OCI-LY1 (cell line): ENCODE data around the gene NEUROG2.
A peak's percentile ranks its signal among the peaks of the same experiment; 100 is the strongest.

Experiments used
- H2AFZ ChIP-seq: fragments of 200-600 bp; sonication (generic), shearing (Covaris generic); 2 replicates; pipeline ENCODE4 v1.6.0; 2014; ENCODE audit warnings: antibody characterized with exemption, mild to moderate bottlenecking, low read length
- H3F3A ChIP-seq: fragments of 200-600 bp; sonication (generic), shearing (Covaris generic); 2 replicates; pipeline ENCODE4 v1.6.0; 2014; ENCODE audit warnings: mild to moderate bottlenecking, antibody characterized with exemption, low read length, moderate library complexity; ENCODE audit not compliant: insufficient read depth
- H3K27ac ChIP-seq: fragments of 200-600 bp; sonication (generic); 2 replicates; pipeline ENCODE4 v1.5.1; 2014; ENCODE audit warnings: low read length, mixed run types, mild to moderate bottlenecking, low read depth; ENCODE audit not compliant: poor library complexity, severe bottlenecking
- H3K27me3 ChIP-seq: fragments of 200-600 bp; sonication (generic); 2 replicates; pipeline ENCODE4 v1.6.0; 2014; ENCODE audit warnings: antibody characterized with exemption, mild to moderate bottlenecking, low read length, moderate library complexity; ENCODE audit not compliant: insufficient read depth
- H3K36me3 ChIP-seq: fragments of 200-600 bp; sonication (generic); 2 replicates; pipeline ENCODE4 v1.6.1; 2014; ENCODE audit warnings: mild to moderate bottlenecking, antibody characterized with exemption, low read length, moderate library complexity, mixed read lengths; ENCODE audit not compliant: insufficient read depth
- H3K4me1 ChIP-seq: fragments of 200-600 bp; sonication (generic); 2 replicates; pipeline ENCODE4 v1.5.1; 2014; ENCODE audit warnings: mild to moderate bottlenecking, low read length, moderate library complexity; ENCODE audit not compliant: insufficient read depth, severe bottlenecking
- H3K4me2 ChIP-seq: fragments of 200-600 bp; sonication (generic), shearing (Covaris generic); 2 replicates; pipeline ENCODE4 v1.6.1; 2014; ENCODE audit warnings: low read length
- H3K4me3 ChIP-seq: fragments of 200-600 bp; sonication (generic); 2 replicates; pipeline ENCODE4 v1.5.1; 2014; ENCODE audit warnings: low read length, low read depth, mild to moderate bottlenecking, mixed read lengths; ENCODE audit not compliant: poor library complexity, severe bottlenecking
- H3K79me2 ChIP-seq: fragments of 200-600 bp; shearing (Covaris generic); 2 replicates; pipeline ENCODE4 v1.6.1; 2016; ENCODE audit warnings: mixed run types, low read length, mixed read lengths; ENCODE audit not compliant: insufficient read depth
- H3K9ac ChIP-seq: fragments of 200-600 bp; sonication (generic), shearing (Covaris generic); 2 replicates; pipeline ENCODE4 v1.6.1; 2014; ENCODE audit warnings: mild to moderate bottlenecking, low read length, mixed read lengths
- H3K9me2 ChIP-seq: fragments of 200-600 bp; sonication (generic), shearing (Covaris generic); 2 replicates; pipeline ENCODE4 v1.6.1; 2014; ENCODE audit warnings: low read depth, mild to moderate bottlenecking, low read length, mixed read lengths
- H3K9me3 ChIP-seq: fragments of 200-600 bp; shearing (Covaris generic); 2 replicates; pipeline ENCODE4 v1.6.1; 2014; ENCODE audit warnings: low read length, mixed read lengths
- H4K20me1 ChIP-seq: fragments of 200-600 bp; sonication (generic), shearing (Covaris generic); 2 replicates; pipeline ENCODE4 v1.6.0; 2016; ENCODE audit warnings: mild to moderate bottlenecking, low read length; ENCODE audit not compliant: insufficient read depth
- EZH2 ChIP-seq: fragments of 200-600 bp; sonication (generic), shearing (Covaris generic); IDR thresholded peaks from 2 replicates; pipeline ENCODE4 v1.8.0; 2017; ENCODE audit warnings: borderline replicate concordance, mixed run types, mild to moderate bottlenecking, antibody characterized with exemption, low read length, moderate library complexity, mixed read lengths
- TF ChIP-seq, protein P1 (sequence below): fragments of 200-600 bp; sonication (generic), shearing (Covaris generic); IDR thresholded peaks from 2 replicates; pipeline ENCODE4 v1.5.1; 2017; ENCODE audit warnings: mild to moderate bottlenecking, antibody characterized with exemption, low read length, moderate library complexity, mixed read lengths

NEUROG2 gene

DNA sequence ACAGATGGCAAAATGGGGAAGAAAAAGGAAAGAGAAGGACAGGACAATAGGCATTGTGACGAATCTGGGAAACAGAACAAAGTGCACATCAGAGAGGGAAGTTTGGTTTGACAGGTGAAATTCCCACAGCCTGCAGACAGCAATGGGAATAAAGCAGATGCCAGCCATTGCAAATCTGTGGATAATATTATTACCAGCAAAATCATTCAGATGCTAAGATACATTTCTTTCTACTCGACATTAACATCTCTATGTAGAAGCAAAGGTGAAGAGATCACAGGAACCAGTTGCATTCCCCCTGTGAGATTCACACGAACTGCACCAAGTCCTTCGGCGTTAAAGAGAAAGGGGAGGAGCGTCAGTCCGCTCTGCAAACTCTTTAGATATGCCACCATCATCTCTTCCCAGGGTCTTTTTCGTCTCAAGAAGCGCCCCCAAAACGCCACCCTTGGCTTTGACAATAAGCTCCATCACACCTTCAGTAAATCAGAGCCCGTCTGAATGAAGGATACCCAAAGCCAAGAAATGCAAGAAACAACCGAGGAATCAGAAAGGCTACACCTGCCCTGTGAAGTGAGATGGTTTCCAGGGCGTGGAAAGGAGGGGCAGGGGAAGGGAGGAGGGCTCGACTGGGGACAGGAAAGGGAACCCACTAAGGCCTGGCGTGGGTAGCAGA lies 1.9 kb downstream of the NEUROG2 start:
- Histone ChIP-seq H3K79me2 (no peaks in the 10 kb centered on the region), H3K27ac (no peak overlapping the region), H3K9me2 (no peaks in the 10 kb centered on the region), H3K4me3 (peak overlapping the region; percentile 63), H3F3A (no peaks in the 10 kb centered on the region), H4K20me1 (no peaks in the 10 kb centered on the region), H2AFZ (no peak overlapping the region), H3K9me3 (no peaks in the 10 kb centered on the region), H3K4me2 (peak overlapping the region; percentile 90), H3K36me3 (no peaks in the 10 kb centered on the region), H3K9ac (no peak overlapping the region), H3K4me1 (peaks cover 34% of the 10 kb centered on the region), H3K27me3 (peaks cover 10% of the 10 kb centered on the region; the same call in 1 of the 2 replicates)
- TF ChIP-seq, protein P1, sequence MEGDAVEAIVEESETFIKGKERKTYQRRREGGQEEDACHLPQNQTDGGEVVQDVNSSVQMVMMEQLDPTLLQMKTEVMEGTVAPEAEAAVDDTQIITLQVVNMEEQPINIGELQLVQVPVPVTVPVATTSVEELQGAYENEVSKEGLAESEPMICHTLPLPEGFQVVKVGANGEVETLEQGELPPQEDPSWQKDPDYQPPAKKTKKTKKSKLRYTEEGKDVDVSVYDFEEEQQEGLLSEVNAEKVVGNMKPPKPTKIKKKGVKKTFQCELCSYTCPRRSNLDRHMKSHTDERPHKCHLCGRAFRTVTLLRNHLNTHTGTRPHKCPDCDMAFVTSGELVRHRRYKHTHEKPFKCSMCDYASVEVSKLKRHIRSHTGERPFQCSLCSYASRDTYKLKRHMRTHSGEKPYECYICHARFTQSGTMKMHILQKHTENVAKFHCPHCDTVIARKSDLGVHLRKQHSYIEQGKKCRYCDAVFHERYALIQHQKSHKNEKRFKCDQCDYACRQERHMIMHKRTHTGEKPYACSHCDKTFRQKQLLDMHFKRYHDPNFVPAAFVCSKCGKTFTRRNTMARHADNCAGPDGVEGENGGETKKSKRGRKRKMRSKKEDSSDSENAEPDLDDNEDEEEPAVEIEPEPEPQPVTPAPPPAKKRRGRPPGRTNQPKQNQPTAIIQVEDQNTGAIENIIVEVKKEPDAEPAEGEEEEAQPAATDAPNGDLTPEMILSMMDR, result no peak
- no peak for TF ChIP-seq EZH2

DNA sequence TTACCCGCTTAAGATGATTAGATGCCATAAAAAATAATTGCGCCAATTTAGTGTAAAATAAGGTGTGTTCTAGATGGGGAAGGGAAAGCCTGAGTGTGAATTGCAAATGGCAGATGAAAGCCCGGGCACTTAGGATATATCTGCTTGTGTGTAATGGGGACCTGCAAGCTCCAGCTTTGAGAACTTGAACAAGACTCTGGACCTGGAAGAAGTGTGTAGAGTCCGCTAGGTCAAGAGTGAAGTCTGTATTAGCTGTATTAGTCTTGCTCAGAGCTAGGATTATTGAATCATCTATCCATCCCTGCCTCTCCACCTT lies 4.2 kb downstream of the NEUROG2 start:
- Histone ChIP-seq H3K4me1 (peaks cover 26% of the 10 kb centered on the region), H3K27me3 (peaks cover 10% of the 10 kb centered on the region; the same call in 1 of the 2 replicates), H3K9me3 (no peaks in the 10 kb centered on the region), H3K79me2 (no peaks in the 10 kb centered on the region), H3K4me3 (no peak overlapping the region), H3K9me2 (no peaks in the 10 kb centered on the region), H4K20me1 (no peaks in the 10 kb centered on the region), H2AFZ (no peak overlapping the region), H3F3A (no peaks in the 10 kb centered on the region), H3K27ac (no peak overlapping the region), H3K36me3 (no peaks in the 10 kb centered on the region), H3K9ac (no peak overlapping the region), H3K4me2 (no peak overlapping the region)
- TF ChIP-seq, protein P1, result no peak
- no peak for TF ChIP-seq EZH2

DNA sequence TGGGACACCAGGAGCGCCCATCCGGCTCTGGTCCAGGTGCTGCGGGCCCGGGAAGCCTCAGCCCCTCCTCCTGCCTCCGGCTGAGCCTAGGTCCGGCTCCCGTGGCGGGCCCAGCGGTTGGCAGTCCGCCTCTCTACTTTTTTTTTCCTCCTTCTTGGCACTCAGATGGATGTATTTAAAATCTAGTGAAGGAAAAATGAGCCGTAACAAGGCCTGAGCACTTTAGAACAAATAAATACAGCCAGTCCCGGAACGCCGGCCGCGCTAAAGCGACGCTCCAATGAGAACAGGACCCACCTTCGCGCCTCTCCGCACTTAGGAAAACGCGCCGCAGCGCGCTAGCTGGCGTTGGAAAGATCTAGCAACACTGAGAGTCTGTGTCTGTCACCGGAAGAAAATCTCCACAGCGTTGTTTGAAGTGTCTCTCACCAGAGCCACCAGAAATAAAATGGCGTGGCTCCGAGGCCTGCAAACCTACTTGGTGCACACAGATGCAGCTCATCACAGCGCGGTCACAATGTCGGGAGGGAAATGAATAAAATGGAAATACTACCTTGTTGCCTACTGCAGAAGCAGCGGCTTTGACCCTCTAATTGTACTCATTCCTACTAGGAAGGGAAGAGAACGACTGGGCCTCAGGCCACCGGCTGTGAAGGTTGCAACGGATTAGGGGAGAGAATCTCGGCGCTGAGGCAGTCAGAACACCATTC lies 4.7 kb downstream of the NEUROG2 start:
- Histone ChIP-seq H3K9me2 (no peaks in the 10 kb centered on the region), H3K79me2 (no peaks in the 10 kb centered on the region), H3F3A (no peaks in the 10 kb centered on the region), H3K4me3 (no peak overlapping the region), H3K4me2 (no peak overlapping the region), H4K20me1 (no peaks in the 10 kb centered on the region), H2AFZ (no peak overlapping the region), H3K9ac (no peak overlapping the region), H3K27ac (no peak overlapping the region), H3K9me3 (no peaks in the 10 kb centered on the region), H3K27me3 (peaks cover 10% of the 10 kb centered on the region; the same call in 1 of the 2 replicates), H3K4me1 (peaks cover 21% of the 10 kb centered on the region), H3K36me3 (no peaks in the 10 kb centered on the region)
- no peak for TF ChIP-seq EZH2
- TF ChIP-seq, protein P1, result no peak
